ENCODE measurements around the gene ADPRHL1.

DNA sequence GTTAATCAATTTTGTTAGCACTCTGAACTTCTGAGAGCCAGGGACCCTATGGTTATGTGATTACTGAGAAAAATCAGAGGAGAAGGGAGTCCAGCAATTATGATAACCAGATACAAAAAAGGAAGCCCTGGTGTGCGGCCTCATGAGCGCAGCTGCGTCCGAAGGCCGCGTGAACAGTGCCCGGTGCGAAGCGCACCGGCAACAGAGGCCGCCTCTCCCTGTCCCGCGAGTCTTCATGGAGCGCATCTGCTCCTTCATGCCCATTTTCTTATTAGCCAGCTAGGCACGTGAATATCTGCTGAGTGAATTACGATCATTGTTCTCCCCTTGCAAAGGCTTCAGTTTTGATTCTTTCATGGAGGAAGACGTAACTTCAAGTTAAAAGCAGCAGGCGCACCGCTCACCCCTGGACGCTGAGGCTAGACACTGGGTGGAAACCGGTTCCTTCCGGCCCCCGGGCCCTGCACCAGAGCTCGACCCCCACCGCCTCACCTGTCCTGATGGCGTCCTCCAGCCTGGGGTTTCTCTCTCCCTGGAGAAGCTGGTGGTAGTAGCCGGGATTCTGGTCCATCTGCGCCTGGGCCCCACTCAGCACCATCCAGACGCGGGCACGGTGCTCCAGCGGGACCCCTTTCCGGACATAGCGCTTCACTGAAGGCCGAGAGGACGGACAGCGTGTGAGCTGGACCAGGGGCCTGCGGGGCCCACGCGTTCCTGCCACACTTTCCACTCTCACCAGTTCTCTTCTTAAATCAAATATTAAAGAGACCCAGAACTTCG lies 98.3 kb downstream of the ADPRHL1 start:
- TF ChIP-seq EZH2phosphoT487 (IDR thresholded peaks at IDR 0.05; ENCODE audit: low read depth): no peak
- TF ChIP-seq, protein P1, sequence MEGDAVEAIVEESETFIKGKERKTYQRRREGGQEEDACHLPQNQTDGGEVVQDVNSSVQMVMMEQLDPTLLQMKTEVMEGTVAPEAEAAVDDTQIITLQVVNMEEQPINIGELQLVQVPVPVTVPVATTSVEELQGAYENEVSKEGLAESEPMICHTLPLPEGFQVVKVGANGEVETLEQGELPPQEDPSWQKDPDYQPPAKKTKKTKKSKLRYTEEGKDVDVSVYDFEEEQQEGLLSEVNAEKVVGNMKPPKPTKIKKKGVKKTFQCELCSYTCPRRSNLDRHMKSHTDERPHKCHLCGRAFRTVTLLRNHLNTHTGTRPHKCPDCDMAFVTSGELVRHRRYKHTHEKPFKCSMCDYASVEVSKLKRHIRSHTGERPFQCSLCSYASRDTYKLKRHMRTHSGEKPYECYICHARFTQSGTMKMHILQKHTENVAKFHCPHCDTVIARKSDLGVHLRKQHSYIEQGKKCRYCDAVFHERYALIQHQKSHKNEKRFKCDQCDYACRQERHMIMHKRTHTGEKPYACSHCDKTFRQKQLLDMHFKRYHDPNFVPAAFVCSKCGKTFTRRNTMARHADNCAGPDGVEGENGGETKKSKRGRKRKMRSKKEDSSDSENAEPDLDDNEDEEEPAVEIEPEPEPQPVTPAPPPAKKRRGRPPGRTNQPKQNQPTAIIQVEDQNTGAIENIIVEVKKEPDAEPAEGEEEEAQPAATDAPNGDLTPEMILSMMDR (IDR thresholded peaks at IDR 0.05; ENCODE audit: low read depth, low read length): no peak
